GM23338 (cell line): ENCODE results near the gene PGM3. TPM values are rescaled to one million over a fixed set of nuclear protein-coding genes. Genes with fewer than 3 reads are reported as not detected.

Experiments
- ATAC-seq: fragments of 200-7000 bp; cut with Tn5 transposase; 3 replicates; pipeline ENCODE4 v1.9.1; 2020
- DNase-seq: peaks from one replicate; pipeline ENCODE4 v3.0.0-alpha.2; 2015; ENCODE audit warnings: low spot score
- H2AFZ ChIP-seq: fragments of 200-600 bp; sonication (generic); 2 replicates; pipeline ENCODE4 v1.8.0; 2016; ENCODE audit warnings: antibody characterized with exemption, mild to moderate bottlenecking, moderate library complexity
- H3F3A ChIP-seq: fragments of 200-600 bp; sonication (generic); replicated peaks from 2 replicates; pipeline ENCODE4 v1.8.0; 2017; ENCODE audit warnings: antibody characterized with exemption, mixed run types, low read depth
- H3K27ac ChIP-seq: fragments of 200-600 bp; sonication (generic); 2 replicates; pipeline ENCODE4 v1.6.1; 2016; ENCODE audit warnings: low read depth
- H3K27me3 ChIP-seq: fragments of 200-600 bp; sonication (generic); 2 replicates; pipeline ENCODE4 v1.8.0; 2016; ENCODE audit warnings: mild to moderate bottlenecking, mixed run types, moderate library complexity; ENCODE audit not compliant: insufficient read depth
- H3K36me3 ChIP-seq: fragments of 200-600 bp; sonication (generic); 2 replicates; pipeline ENCODE4 v1.8.0; 2016; ENCODE audit warnings: mild to moderate bottlenecking; ENCODE audit not compliant: insufficient read depth
- H3K4me1 ChIP-seq: fragments of 200-600 bp; sonication (generic); 2 replicates; pipeline ENCODE4 v1.8.0; 2016; ENCODE audit warnings: mild to moderate bottlenecking, moderate library complexity; ENCODE audit not compliant: insufficient read depth
- H3K4me2 ChIP-seq: fragments of 200-600 bp; sonication (generic); 2 replicates; pipeline ENCODE4 v1.7.1; 2017; ENCODE audit warnings: mixed run types
- H3K4me3 ChIP-seq: fragments of 200-600 bp; sonication (generic); 2 replicates; pipeline ENCODE4 v1.6.1; 2016; ENCODE audit warnings: mixed run types
- H3K79me2 ChIP-seq: fragments of 200-600 bp; sonication (generic); replicated peaks from 2 replicates; pipeline ENCODE4 v1.8.0; 2017; ENCODE audit warnings: mild to moderate bottlenecking; ENCODE audit not compliant: insufficient read depth
- H3K9me2 ChIP-seq: fragments of 200-600 bp; sonication (generic); 2 replicates; pipeline ENCODE4 v1.8.0; 2017; ENCODE audit not compliant: insufficient read depth
- H4K20me1 ChIP-seq: fragments of 200-600 bp; sonication (generic); replicated peaks from 2 replicates; pipeline ENCODE4 v1.8.0; 2017; ENCODE audit warnings: mild to moderate bottlenecking; ENCODE audit not compliant: insufficient read depth
- H3K27ac Mint-ChIP-seq: 2 replicates; pipeline ENCODE4 v1.8.0; 2020; ENCODE audit warnings: inconsistent platforms, mild to moderate bottlenecking, moderate library complexity, mixed read lengths
- H3K27me3 Mint-ChIP-seq: 3 replicates; pipeline ENCODE4 v1.8.0; 2022; ENCODE audit warnings: low read depth, mild to moderate bottlenecking, moderate library complexity, mixed read lengths, inconsistent platforms; ENCODE audit not compliant: insufficient read depth, poor library complexity
- H3K36me3 Mint-ChIP-seq: 3 replicates; pipeline ENCODE4 v1.8.0; 2021; ENCODE audit warnings: low read depth, mild to moderate bottlenecking, inconsistent platforms, moderate library complexity, mixed read lengths
- H3K4me1 Mint-ChIP-seq: 3 replicates; pipeline ENCODE4 v1.8.0; 2020; ENCODE audit warnings: mild to moderate bottlenecking, inconsistent platforms, mixed read lengths
- H3K4me3 Mint-ChIP-seq: 3 replicates; pipeline ENCODE4 v1.8.0; 2021; ENCODE audit warnings: moderate library complexity, mild to moderate bottlenecking, inconsistent platforms, mixed read lengths
- H3K9me3 Mint-ChIP-seq: 3 replicates; pipeline ENCODE4 v1.8.0; 2020; ENCODE audit warnings: moderate library complexity, mild to moderate bottlenecking, inconsistent platforms, mixed read lengths
- CREB1 ChIP-seq: fragments of 250-450 bp; sonication (Bioruptor Pico); IDR thresholded peaks from 2 replicates; pipeline ENCODE4 v1.5.0; 2020; ENCODE audit warnings: low read depth, mild to moderate bottlenecking, moderate library complexity
- EZH2phosphoT487 ChIP-seq: fragments of 200-600 bp; sonication (generic); IDR thresholded peaks from one replicate; pipeline ENCODE4 v1.8.1; 2018; ENCODE audit warnings: antibody characterized with exemption; ENCODE audit not compliant: unreplicated experiment
- JUNB ChIP-seq: IDR thresholded peaks from one replicate; pipeline ENCODE4 v1.6.1; 2016; ENCODE audit warnings: antibody characterized with exemption; ENCODE audit not compliant: unreplicated experiment
- NANOG ChIP-seq: IDR thresholded peaks from 2 replicates; pipeline ENCODE4 v1.6.1; 2016; ENCODE audit warnings: antibody characterized with exemption, borderline replicate concordance
- POLR2AphosphoS5 ChIP-seq: IDR thresholded peaks from 2 replicates; pipeline ENCODE4 v1.6.1; 2016; ENCODE audit warnings: antibody characterized with exemption, low read depth
- STAT1 ChIP-seq: IDR thresholded peaks from one replicate; pipeline ENCODE4 v1.6.1; 2016; ENCODE audit warnings: antibody characterized with exemption; ENCODE audit not compliant: unreplicated experiment
- ZNF114 ChIP-seq: fragments of 250-450 bp; sonication (Bioruptor Pico); IDR thresholded peaks from 2 replicates; pipeline ENCODE4 v1.5.0; 2020; ENCODE audit warnings: mild to moderate bottlenecking, moderate library complexity
- ZNF331 ChIP-seq: fragments of 250-450 bp; sonication (Bioruptor Pico); IDR thresholded peaks from 2 replicates; pipeline ENCODE4 v1.5.0; 2020; ENCODE audit warnings: low read depth, mild to moderate bottlenecking, moderate library complexity
- polyA plus RNA-seq: library from polyadenylated mRNA; unstranded; fragments of >200 nt; fragmentation: Nextera tagmentation; extraction: Ambion mirVana; gene quantifications from 2 replicates; pipeline ENCODE4 v1.2.1, GENCODE V29; 2016
- total RNA-seq: library from RNA; depleted of rRNA; stranded (reverse); fragments of >200 nt; shearing (Covaris generic); gene quantifications from 2 replicates; pipeline ENCODE4 v1.2.3, GENCODE V29; 2014
- TF ChIP-seq, protein P1 (sequence below): IDR thresholded peaks from 2 replicates; pipeline ENCODE4 v1.6.1; 2016; ENCODE audit warnings: antibody characterized with exemption
- TF ChIP-seq, protein P2 (sequence below): IDR thresholded peaks from one replicate; pipeline ENCODE4 v1.6.1; 2018; ENCODE audit warnings: antibody characterized with exemption; ENCODE audit not compliant: unreplicated experiment
- TF ChIP-seq, protein P3 (sequence below): fragments of 250-450 bp; sonication (Bioruptor Pico); IDR thresholded peaks from 2 replicates; pipeline ENCODE4 v1.5.0; 2020; ENCODE audit warnings: mild to moderate bottlenecking, moderate library complexity
- TF ChIP-seq, protein P4 (sequence below), 2 experiments: fragments of 200-600 bp in 1 of 2; sonication (generic) in 1 of 2; conservative IDR thresholded peaks; 2 replicates each; pipeline versions ENCODE4 v1.5.1 to v1.6.1; 2016 to 2017; ENCODE audit warnings: antibody characterized with exemption in 2 of 2, low read depth in 2 of 2, mild to moderate bottlenecking in 2 of 2, moderate library complexity in 1 of 2

Gene PGM3
- total and polyA plus RNA-seq, 2 experiments from 2014 or later = 23.8 to 35.3 TPM

DNA sequence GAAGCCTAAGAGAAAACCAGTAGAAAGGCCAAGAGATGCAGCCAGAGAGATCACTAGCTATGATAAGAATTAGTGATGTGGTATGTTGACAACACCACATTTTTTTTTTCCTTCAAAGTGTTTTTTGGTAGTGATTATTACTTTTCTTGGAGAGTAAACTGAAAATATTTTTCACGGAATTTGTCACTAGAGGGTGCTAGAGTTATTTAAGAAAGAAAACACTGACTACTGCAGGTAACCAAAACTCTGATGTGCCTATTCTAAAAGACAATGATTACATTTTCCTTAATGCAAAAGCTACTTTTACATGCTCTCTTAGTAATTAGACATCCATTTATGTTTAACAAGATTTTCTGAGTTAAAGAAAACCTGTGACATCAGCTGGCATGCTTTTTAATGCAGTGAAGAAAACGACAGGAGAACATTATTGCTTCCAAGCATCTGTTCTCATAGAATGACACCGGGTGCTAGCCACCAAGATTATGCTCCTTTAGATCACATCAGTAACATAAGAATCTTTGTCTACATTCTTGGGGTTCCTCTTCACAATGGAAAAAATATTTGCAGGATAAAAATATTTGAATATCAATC lies 28.9 kb upstream of the PGM3 start (continued):
- TF ChIP-seq EZH2phosphoT487 (no peak), JUNB (no peak)
- TF ChIP-seq, protein P1, sequence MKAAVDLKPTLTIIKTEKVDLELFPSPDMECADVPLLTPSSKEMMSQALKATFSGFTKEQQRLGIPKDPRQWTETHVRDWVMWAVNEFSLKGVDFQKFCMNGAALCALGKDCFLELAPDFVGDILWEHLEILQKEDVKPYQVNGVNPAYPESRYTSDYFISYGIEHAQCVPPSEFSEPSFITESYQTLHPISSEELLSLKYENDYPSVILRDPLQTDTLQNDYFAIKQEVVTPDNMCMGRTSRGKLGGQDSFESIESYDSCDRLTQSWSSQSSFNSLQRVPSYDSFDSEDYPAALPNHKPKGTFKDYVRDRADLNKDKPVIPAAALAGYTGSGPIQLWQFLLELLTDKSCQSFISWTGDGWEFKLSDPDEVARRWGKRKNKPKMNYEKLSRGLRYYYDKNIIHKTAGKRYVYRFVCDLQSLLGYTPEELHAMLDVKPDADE = no peak

DNA sequence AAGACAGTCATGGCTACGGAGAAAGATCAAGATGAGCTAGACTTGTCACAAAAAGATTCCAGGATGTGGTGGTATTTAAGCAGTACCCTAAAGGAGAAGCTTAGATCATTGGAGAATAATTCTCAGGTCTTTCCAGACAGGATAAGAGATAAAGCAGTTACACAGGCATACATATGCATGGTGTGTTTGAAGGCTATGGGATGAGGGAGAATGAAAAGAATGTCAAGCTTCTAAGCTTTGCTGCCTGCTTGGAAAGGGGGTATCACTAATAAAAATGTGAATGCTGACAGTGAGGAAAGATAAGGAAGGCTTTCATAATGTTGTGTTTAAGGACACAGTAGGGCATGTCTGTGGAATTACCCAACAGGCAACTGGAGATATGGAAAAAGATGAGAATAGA lies 28.2 kb upstream of the PGM3 start:
- Histone ChIP-seq H3F3A (no peaks in the 10 kb centered on the region), H3K4me2 (no peak overlapping the region), H3K27me3 (no peaks in the 10 kb centered on the region), H4K20me1 (no peaks in the 10 kb centered on the region), H3K79me2 (no peaks in the 10 kb centered on the region), H3K9me2 (no peaks in the 10 kb centered on the region), H3K27ac (no peak overlapping the region), H3K4me3 (no peak overlapping the region), H3K4me1 (no peaks in the 10 kb centered on the region), H2AFZ (no peak overlapping the region), H3K36me3 (no peaks in the 10 kb centered on the region)
- H3K4me1 Mint-ChIP-seq = no peaks in the 10 kb centered on the region
- H3K4me3 Mint-ChIP-seq = no peak overlapping the region
- no peaks in the 10 kb centered on the region for H3K9me3 Mint-ChIP-seq
- H3K27me3 Mint-ChIP-seq = peaks cover 2% of the 10 kb centered on the region
- no peak for ATAC-seq
- no peaks in the 10 kb centered on the region for H3K36me3 Mint-ChIP-seq
- no peak overlapping the region; the same call in 1 of the 2 replicates for H3K27ac Mint-ChIP-seq
- DNase-seq = no peak
- no peak for TF ChIP-seq STAT1
- TF ChIP-seq POLR2AphosphoS5 = no peak
- TF ChIP-seq, protein P2, sequence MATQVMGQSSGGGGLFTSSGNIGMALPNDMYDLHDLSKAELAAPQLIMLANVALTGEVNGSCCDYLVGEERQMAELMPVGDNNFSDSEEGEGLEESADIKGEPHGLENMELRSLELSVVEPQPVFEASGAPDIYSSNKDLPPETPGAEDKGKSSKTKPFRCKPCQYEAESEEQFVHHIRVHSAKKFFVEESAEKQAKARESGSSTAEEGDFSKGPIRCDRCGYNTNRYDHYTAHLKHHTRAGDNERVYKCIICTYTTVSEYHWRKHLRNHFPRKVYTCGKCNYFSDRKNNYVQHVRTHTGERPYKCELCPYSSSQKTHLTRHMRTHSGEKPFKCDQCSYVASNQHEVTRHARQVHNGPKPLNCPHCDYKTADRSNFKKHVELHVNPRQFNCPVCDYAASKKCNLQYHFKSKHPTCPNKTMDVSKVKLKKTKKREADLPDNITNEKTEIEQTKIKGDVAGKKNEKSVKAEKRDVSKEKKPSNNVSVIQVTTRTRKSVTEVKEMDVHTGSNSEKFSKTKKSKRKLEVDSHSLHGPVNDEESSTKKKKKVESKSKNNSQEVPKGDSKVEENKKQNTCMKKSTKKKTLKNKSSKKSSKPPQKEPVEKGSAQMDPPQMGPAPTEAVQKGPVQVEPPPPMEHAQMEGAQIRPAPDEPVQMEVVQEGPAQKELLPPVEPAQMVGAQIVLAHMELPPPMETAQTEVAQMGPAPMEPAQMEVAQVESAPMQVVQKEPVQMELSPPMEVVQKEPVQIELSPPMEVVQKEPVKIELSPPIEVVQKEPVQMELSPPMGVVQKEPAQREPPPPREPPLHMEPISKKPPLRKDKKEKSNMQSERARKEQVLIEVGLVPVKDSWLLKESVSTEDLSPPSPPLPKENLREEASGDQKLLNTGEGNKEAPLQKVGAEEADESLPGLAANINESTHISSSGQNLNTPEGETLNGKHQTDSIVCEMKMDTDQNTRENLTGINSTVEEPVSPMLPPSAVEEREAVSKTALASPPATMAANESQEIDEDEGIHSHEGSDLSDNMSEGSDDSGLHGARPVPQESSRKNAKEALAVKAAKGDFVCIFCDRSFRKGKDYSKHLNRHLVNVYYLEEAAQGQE = no peak
- TF ChIP-seq, protein P3, sequence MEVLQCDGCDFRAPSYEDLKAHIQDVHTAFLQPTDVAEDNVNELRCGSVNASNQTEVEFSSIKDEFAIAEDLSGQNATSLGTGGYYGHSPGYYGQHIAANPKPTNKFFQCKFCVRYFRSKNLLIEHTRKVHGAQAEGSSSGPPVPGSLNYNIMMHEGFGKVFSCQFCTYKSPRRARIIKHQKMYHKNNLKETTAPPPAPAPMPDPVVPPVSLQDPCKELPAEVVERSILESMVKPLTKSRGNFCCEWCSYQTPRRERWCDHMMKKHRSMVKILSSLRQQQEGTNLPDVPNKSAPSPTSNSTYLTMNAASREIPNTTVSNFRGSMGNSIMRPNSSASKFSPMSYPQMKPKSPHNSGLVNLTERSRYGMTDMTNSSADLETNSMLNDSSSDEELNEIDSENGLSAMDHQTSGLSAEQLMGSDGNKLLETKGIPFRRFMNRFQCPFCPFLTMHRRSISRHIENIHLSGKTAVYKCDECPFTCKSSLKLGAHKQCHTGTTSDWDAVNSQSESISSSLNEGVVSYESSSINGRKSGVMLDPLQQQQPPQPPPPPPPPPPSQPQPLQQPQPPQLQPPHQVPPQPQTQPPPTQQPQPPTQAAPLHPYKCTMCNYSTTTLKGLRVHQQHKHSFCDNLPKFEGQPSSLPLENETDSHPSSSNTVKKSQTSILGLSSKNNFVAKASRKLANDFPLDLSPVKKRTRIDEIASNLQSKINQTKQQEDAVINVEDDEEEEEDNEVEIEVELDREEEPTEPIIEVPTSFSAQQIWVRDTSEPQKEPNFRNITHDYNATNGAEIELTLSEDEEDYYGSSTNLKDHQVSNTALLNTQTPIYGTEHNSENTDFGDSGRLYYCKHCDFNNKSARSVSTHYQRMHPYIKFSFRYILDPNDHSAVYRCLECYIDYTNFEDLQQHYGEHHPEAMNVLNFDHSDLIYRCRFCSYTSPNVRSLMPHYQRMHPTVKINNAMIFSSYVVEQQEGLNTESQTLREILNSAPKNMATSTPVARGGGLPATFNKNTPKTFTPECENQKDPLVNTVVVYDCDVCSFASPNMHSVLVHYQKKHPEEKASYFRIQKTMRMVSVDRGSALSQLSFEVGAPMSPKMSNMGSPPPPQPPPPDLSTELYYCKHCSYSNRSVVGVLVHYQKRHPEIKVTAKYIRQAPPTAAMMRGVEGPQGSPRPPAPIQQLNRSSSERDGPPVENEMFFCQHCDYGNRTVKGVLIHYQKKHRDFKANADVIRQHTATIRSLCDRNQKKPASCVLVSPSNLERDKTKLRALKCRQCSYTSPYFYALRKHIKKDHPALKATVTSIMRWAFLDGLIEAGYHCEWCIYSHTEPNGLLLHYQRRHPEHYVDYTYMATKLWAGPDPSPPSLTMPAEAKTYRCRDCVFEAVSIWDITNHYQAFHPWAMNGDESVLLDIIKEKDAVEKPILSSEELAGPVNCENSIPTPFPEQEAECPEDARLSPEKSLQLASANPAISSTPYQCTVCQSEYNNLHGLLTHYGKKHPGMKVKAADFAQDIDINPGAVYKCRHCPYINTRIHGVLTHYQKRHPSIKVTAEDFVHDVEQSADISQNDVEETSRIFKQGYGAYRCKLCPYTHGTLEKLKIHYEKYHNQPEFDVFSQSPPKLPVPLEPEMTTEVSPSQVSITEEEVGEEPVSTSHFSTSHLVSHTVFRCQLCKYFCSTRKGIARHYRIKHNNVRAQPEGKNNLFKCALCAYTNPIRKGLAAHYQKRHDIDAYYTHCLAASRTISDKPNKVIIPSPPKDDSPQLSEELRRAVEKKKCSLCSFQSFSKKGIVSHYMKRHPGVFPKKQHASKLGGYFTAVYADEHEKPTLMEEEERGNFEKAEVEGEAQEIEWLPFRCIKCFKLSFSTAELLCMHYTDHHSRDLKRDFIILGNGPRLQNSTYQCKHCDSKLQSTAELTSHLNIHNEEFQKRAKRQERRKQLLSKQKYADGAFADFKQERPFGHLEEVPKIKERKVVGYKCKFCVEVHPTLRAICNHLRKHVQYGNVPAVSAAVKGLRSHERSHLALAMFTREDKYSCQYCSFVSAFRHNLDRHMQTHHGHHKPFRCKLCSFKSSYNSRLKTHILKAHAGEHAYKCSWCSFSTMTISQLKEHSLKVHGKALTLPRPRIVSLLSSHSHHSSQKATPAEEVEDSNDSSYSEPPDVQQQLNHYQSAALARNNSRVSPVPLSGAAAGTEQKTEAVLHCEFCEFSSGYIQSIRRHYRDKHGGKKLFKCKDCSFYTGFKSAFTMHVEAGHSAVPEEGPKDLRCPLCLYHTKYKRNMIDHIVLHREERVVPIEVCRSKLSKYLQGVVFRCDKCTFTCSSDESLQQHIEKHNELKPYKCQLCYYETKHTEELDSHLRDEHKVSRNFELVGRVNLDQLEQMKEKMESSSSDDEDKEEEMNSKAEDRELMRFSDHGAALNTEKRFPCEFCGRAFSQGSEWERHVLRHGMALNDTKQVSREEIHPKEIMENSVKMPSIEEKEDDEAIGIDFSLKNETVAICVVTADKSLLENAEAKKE (CRISPR knock-in tag) = no peak
- TF ChIP-seq EZH2phosphoT487 = no peak
- no peak for TF ChIP-seq CREB1 (CRISPR knock-in tag)
- TF ChIP-seq JUNB = no peak
- TF ChIP-seq ZNF114 (CRISPR knock-in tag) = no peak
- no peak for TF ChIP-seq NANOG
- TF ChIP-seq, protein P4, sequence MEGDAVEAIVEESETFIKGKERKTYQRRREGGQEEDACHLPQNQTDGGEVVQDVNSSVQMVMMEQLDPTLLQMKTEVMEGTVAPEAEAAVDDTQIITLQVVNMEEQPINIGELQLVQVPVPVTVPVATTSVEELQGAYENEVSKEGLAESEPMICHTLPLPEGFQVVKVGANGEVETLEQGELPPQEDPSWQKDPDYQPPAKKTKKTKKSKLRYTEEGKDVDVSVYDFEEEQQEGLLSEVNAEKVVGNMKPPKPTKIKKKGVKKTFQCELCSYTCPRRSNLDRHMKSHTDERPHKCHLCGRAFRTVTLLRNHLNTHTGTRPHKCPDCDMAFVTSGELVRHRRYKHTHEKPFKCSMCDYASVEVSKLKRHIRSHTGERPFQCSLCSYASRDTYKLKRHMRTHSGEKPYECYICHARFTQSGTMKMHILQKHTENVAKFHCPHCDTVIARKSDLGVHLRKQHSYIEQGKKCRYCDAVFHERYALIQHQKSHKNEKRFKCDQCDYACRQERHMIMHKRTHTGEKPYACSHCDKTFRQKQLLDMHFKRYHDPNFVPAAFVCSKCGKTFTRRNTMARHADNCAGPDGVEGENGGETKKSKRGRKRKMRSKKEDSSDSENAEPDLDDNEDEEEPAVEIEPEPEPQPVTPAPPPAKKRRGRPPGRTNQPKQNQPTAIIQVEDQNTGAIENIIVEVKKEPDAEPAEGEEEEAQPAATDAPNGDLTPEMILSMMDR (conservative IDR thresholded peaks at IDR 0.05; ENCODE audit: low read depth in 2 of 2) = no peak
- TF ChIP-seq ZNF331 (CRISPR knock-in tag) = no peak
